ENCODE results near the gene EFCAB14.
"Not testable (repeated sequence)": the region's sequence is repeated elsewhere in the genome, so short reads cannot be mapped to it uniquely, and the experiment has no call there.

The EFCAB14 gene

GRCh38 chr1:46703927-46704641, 14.8 kb downstream of the EFCAB14 start:
- Histone ChIP-seq H3K9me3 (ENCODE audit: control insufficient read depth in 2 of 2, low read length in 2 of 2) (no peaks in the 10 kb centered on the region), H3K27ac (ENCODE audit: low read depth in 2 of 2, low read length in 2 of 2) (no peak overlapping the region), H3K27me3 (ENCODE audit: control insufficient read depth in 2 of 2, insufficient read depth in 2 of 2, low read length in 2 of 2) (no peaks in the 10 kb centered on the region), H3K4me1 (ENCODE audit: control insufficient read depth in 2 of 2, insufficient read depth in 2 of 2, low read length in 2 of 2) (peaks cover 0 to 6% of the 10 kb centered on the region in 2 donors), H3K9ac (ENCODE audit: low read depth in 1 of 2, low read length in 2 of 2) (no peak overlapping the region), H3K4me3 (ENCODE audit: low read length in 2 of 2) (no peak overlapping the region), H3K36me3 (ENCODE audit: control insufficient read depth in 2 of 2, insufficient read depth in 2 of 2, low read length in 2 of 2) (peaks cover 45 to 60% of the 10 kb centered on the region in 2 donors)

- Histone ChIP-seq H3K9me3 (ENCODE audit: control insufficient read depth in 2 of 2, low read length in 2 of 2) (no peaks in the 10 kb centered on the region), H3K27me3 (ENCODE audit: control insufficient read depth in 2 of 2, insufficient read depth in 2 of 2, low read length in 2 of 2) (no peaks in the 10 kb centered on the region), H3K27ac (ENCODE audit: low read depth in 2 of 2, low read length in 2 of 2) (no peak overlapping the region), H3K4me1 (ENCODE audit: control insufficient read depth in 2 of 2, insufficient read depth in 2 of 2, low read length in 2 of 2) (peaks cover 0 to 6% of the 10 kb centered on the region in 2 donors), H3K36me3 (ENCODE audit: control insufficient read depth in 2 of 2, insufficient read depth in 2 of 2, low read length in 2 of 2) (peaks cover 37 to 54% of the 10 kb centered on the region in 2 donors), H3K9ac (ENCODE audit: low read depth in 1 of 2, low read length in 2 of 2) (no peak overlapping the region), H3K4me3 (ENCODE audit: low read length in 2 of 2) (no peak overlapping the region)
Observed at GRCh38 chr1:46699666-46700065, 19.2 kb downstream of the EFCAB14 start.

- Histone ChIP-seq H3K36me3 (ENCODE audit: control insufficient read depth in 2 of 2, insufficient read depth in 2 of 2, low read length in 2 of 2) (peaks cover 31 to 50% of the 10 kb centered on the region in 2 donors), H3K9me3 (ENCODE audit: control insufficient read depth in 2 of 2, low read length in 2 of 2) (no peaks in the 10 kb centered on the region), H3K27me3 (ENCODE audit: control insufficient read depth in 2 of 2, insufficient read depth in 2 of 2, low read length in 2 of 2) (no peaks in the 10 kb centered on the region), H3K4me1 (ENCODE audit: control insufficient read depth in 2 of 2, insufficient read depth in 2 of 2, low read length in 2 of 2) (peaks cover 0 to 2% of the 10 kb centered on the region in 2 donors), H3K27ac (ENCODE audit: low read depth in 2 of 2, low read length in 2 of 2) (no peak overlapping the region), H3K9ac (ENCODE audit: low read depth in 1 of 2, low read length in 2 of 2) (no peak overlapping the region), H3K4me3 (ENCODE audit: low read length in 2 of 2) (no peak overlapping the region)
Observed at GRCh38 chr1:46697053-46697452, 21.9 kb downstream of the EFCAB14 start.

- not testable (repeated sequence) for H3K9me3 ChIP-seq (ENCODE audit: control insufficient read depth in 2 of 2, low read length in 2 of 2); H3K4me1 ChIP-seq (ENCODE audit: control insufficient read depth in 2 of 2, insufficient read depth in 2 of 2, low read length in 2 of 2); H3K27me3 ChIP-seq (ENCODE audit: control insufficient read depth in 2 of 2, insufficient read depth in 2 of 2, low read length in 2 of 2); H3K4me3 ChIP-seq (ENCODE audit: low read length in 2 of 2); H3K9ac ChIP-seq (ENCODE audit: low read depth in 1 of 2, low read length in 2 of 2); H3K27ac ChIP-seq (ENCODE audit: low read depth in 2 of 2, low read length in 2 of 2)
- peaks cover 44 to 60% of the 10 kb centered on the region in 2 donors for H3K36me3 ChIP-seq (ENCODE audit: control insufficient read depth in 2 of 2, insufficient read depth in 2 of 2, low read length in 2 of 2)
Observed at GRCh38 chr1:46694676-46695075, 24.2 kb downstream of the EFCAB14 start.

GRCh38 chr1:46692811-46693770, 25.8 kb downstream of the EFCAB14 start:
- Histone ChIP-seq H3K4me1 (ENCODE audit: control insufficient read depth in 2 of 2, insufficient read depth in 2 of 2, low read length in 2 of 2) (peaks cover 0 to 3% of the 10 kb centered on the region in 2 donors), H3K4me3 (ENCODE audit: low read length in 2 of 2) (no peak overlapping the region), H3K9ac (ENCODE audit: low read depth in 1 of 2, low read length in 2 of 2) (no peak overlapping the region), H3K9me3 (ENCODE audit: control insufficient read depth in 2 of 2, low read length in 2 of 2) (no peaks in the 10 kb centered on the region), H3K27me3 (ENCODE audit: control insufficient read depth in 2 of 2, insufficient read depth in 2 of 2, low read length in 2 of 2) (no peaks in the 10 kb centered on the region), H3K27ac (ENCODE audit: low read depth in 2 of 2, low read length in 2 of 2) (no peak overlapping the region), H3K36me3 (ENCODE audit: control insufficient read depth in 2 of 2, insufficient read depth in 2 of 2, low read length in 2 of 2) (peaks cover 52 to 63% of the 10 kb centered on the region in 2 donors)

- peaks cover 58 to 61% of the 10 kb centered on the region in 2 donors for H3K36me3 ChIP-seq (ENCODE audit: control insufficient read depth in 2 of 2, insufficient read depth in 2 of 2, low read length in 2 of 2)
- H3K27me3 ChIP-seq (ENCODE audit: control insufficient read depth in 2 of 2, insufficient read depth in 2 of 2, low read length in 2 of 2), result no peaks in the 10 kb centered on the region
- no peak overlapping the region for H3K4me3 ChIP-seq (ENCODE audit: low read length in 2 of 2)
- no peaks in the 10 kb centered on the region for H3K9me3 ChIP-seq (ENCODE audit: control insufficient read depth in 2 of 2, low read length in 2 of 2)
- peaks cover 3 to 11% of the 10 kb centered on the region in 2 donors for H3K4me1 ChIP-seq (ENCODE audit: control insufficient read depth in 2 of 2, insufficient read depth in 2 of 2, low read length in 2 of 2)
- no peak overlapping the region for H3K27ac ChIP-seq (ENCODE audit: low read depth in 2 of 2, low read length in 2 of 2)
- H3K9ac ChIP-seq (ENCODE audit: low read depth in 1 of 2, low read length in 2 of 2), result no peak overlapping the region
Observed at GRCh38 chr1:46691997-46692790, 26.7 kb downstream of the EFCAB14 start.

GRCh38 chr1:46690931-46691421, 27.9 kb downstream of the EFCAB14 start:
- Histone ChIP-seq H3K9ac (ENCODE audit: low read depth in 1 of 2, low read length in 2 of 2) (no peak overlapping the region), H3K36me3 (ENCODE audit: control insufficient read depth in 2 of 2, insufficient read depth in 2 of 2, low read length in 2 of 2) (peaks cover 52 to 58% of the 10 kb centered on the region in 2 donors), H3K27me3 (ENCODE audit: control insufficient read depth in 2 of 2, insufficient read depth in 2 of 2, low read length in 2 of 2) (no peaks in the 10 kb centered on the region), H3K4me1 (ENCODE audit: control insufficient read depth in 2 of 2, insufficient read depth in 2 of 2, low read length in 2 of 2) (peaks cover 13 to 22% of the 10 kb centered on the region in 2 donors), H3K9me3 (ENCODE audit: control insufficient read depth in 2 of 2, low read length in 2 of 2) (no peaks in the 10 kb centered on the region), H3K4me3 (ENCODE audit: low read length in 2 of 2) (no peak overlapping the region), H3K27ac (ENCODE audit: low read depth in 2 of 2, low read length in 2 of 2) (no peak overlapping the region)

- H3K9me3 ChIP-seq (ENCODE audit: control insufficient read depth in 2 of 2, low read length in 2 of 2), result no peaks in the 10 kb centered on the region
- H3K36me3 ChIP-seq (ENCODE audit: control insufficient read depth in 2 of 2, insufficient read depth in 2 of 2, low read length in 2 of 2), result peaks cover 48 to 56% of the 10 kb centered on the region in 2 donors
- H3K27me3 ChIP-seq (ENCODE audit: control insufficient read depth in 2 of 2, insufficient read depth in 2 of 2, low read length in 2 of 2), result no peaks in the 10 kb centered on the region
- H3K9ac ChIP-seq (ENCODE audit: low read depth in 1 of 2, low read length in 2 of 2), result no peak overlapping the region
- no peak overlapping the region for H3K27ac ChIP-seq (ENCODE audit: low read depth in 2 of 2, low read length in 2 of 2)
- peaks cover 13 to 24% of the 10 kb centered on the region in 2 donors for H3K4me1 ChIP-seq (ENCODE audit: control insufficient read depth in 2 of 2, insufficient read depth in 2 of 2, low read length in 2 of 2)
- no peak overlapping the region for H3K4me3 ChIP-seq (ENCODE audit: low read length in 2 of 2)
Observed at GRCh38 chr1:46689897-46690296, 29.0 kb downstream of the EFCAB14 start.

GRCh38 chr1:46689356-46689755, 29.6 kb downstream of the EFCAB14 start:
- Histone ChIP-seq H3K4me1 (ENCODE audit: control insufficient read depth in 2 of 2, insufficient read depth in 2 of 2, low read length in 2 of 2) (peaks cover 13 to 24% of the 10 kb centered on the region in 2 donors), H3K9me3 (ENCODE audit: control insufficient read depth in 2 of 2, low read length in 2 of 2) (no peaks in the 10 kb centered on the region), H3K4me3 (ENCODE audit: low read length in 2 of 2) (no peak overlapping the region), H3K27ac (ENCODE audit: low read depth in 2 of 2, low read length in 2 of 2) (no peak overlapping the region), H3K9ac (ENCODE audit: low read depth in 1 of 2, low read length in 2 of 2) (no peak overlapping the region), H3K36me3 (ENCODE audit: control insufficient read depth in 2 of 2, insufficient read depth in 2 of 2, low read length in 2 of 2) (peaks cover 54 to 61% of the 10 kb centered on the region in 2 donors), H3K27me3 (ENCODE audit: control insufficient read depth in 2 of 2, insufficient read depth in 2 of 2, low read length in 2 of 2) (no peaks in the 10 kb centered on the region)
